Endothelial cell of umbilical vein (primary cell): Measurements from ENCODE around the gene LRRK1.

Experiments
- EZH2 ChIP-seq: IDR thresholded peaks from 2 replicates; pipeline ENCODE4 v1.6.1; 2012; ENCODE audit warnings: borderline replicate concordance, low read depth, mild to moderate bottlenecking, moderate library complexity, low read length, inconsistent platforms; ENCODE audit not compliant: severe bottlenecking
- GATA2 ChIP-seq: IDR thresholded peaks from 2 replicates; pipeline ENCODE4 v1.7.0; 2011; ENCODE audit warnings: low read depth, mild to moderate bottlenecking, moderate library complexity, mixed read lengths, low read length; ENCODE audit not compliant: insufficient read length, insufficient read depth
- JUN ChIP-seq: IDR thresholded peaks from 2 replicates; pipeline ENCODE4 v1.6.1; 2011; ENCODE audit warnings: borderline replicate concordance, low read depth; ENCODE audit not compliant: insufficient read length, insufficient read depth
- MYC ChIP-seq: IDR thresholded peaks from one replicate; pipeline ENCODE4 v1.6.1; 2011; ENCODE audit warnings: mild to moderate bottlenecking, low read depth, low read length
- POLR2A ChIP-seq: IDR thresholded peaks from 2 replicates; pipeline ENCODE4 v1.6.1; 2012; ENCODE audit warnings: low read depth, mild to moderate bottlenecking, control low read depth, low read length
- POLR2AphosphoS5 ChIP-seq: IDR thresholded peaks from 2 replicates; pipeline ENCODE4 v1.6.1; 2012; ENCODE audit warnings: low read depth, mild to moderate bottlenecking, control low read depth, low read length, moderate library complexity; ENCODE audit not compliant: insufficient read depth
- TF ChIP-seq, protein P1 (sequence below), 2 donors: IDR thresholded peaks; 1 replicate in 1 of 2; 2 replicates in 1 of 2; pipeline ENCODE4 v1.5.1; 2011; ENCODE audit warnings: low read length in 2 of 2, mild to moderate bottlenecking in 2 of 2, moderate library complexity in 2 of 2, control low read depth in 1 of 2, inconsistent platforms in 1 of 2, low read depth in 1 of 2; ENCODE audit not compliant: insufficient read depth in 1 of 2; ENCODE audit errors: extremely low read depth in 1 of 2
- TF ChIP-seq, protein P2 (sequence below): IDR thresholded peaks from 2 replicates; pipeline ENCODE4 v1.6.1; 2011; ENCODE audit not compliant: insufficient read depth, insufficient read length

DNA sequence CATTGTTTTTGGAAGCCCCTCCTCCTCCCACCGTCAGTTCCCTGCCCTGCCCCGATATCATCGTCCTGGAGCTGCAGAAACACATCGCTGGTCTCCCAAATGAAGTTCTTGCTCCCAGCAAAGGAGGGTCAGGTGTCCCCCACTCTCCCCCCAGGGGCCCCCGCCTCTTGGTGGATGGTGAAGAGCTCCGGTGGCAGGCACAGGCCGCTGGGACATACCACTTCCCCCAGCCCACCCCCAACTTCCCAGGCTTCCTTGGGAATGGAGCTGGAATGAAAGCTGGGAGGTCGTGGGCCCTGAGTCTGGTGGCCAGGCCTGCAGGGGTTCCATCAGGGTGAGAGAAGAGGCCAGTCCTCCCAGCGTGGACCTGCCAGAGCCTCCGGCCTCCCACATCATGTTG lies 195.0 kb downstream of the LRRK1 start:
- TF ChIP-seq MYC: no peak
- TF ChIP-seq POLR2A: no peak
- TF ChIP-seq, protein P1, sequence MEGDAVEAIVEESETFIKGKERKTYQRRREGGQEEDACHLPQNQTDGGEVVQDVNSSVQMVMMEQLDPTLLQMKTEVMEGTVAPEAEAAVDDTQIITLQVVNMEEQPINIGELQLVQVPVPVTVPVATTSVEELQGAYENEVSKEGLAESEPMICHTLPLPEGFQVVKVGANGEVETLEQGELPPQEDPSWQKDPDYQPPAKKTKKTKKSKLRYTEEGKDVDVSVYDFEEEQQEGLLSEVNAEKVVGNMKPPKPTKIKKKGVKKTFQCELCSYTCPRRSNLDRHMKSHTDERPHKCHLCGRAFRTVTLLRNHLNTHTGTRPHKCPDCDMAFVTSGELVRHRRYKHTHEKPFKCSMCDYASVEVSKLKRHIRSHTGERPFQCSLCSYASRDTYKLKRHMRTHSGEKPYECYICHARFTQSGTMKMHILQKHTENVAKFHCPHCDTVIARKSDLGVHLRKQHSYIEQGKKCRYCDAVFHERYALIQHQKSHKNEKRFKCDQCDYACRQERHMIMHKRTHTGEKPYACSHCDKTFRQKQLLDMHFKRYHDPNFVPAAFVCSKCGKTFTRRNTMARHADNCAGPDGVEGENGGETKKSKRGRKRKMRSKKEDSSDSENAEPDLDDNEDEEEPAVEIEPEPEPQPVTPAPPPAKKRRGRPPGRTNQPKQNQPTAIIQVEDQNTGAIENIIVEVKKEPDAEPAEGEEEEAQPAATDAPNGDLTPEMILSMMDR (IDR thresholded peaks at IDR 0.05; ENCODE audit: extremely low read depth in 1 of 2, insufficient read depth in 1 of 2, low read depth in 1 of 2, low read length in 2 of 2): no peak
- TF ChIP-seq, protein P2, sequence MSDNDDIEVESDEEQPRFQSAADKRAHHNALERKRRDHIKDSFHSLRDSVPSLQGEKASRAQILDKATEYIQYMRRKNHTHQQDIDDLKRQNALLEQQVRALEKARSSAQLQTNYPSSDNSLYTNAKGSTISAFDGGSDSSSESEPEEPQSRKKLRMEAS: no peak
- no peak for TF ChIP-seq EZH2
- no peak for TF ChIP-seq GATA2
- TF ChIP-seq JUN: no peak
- TF ChIP-seq POLR2AphosphoS5: no peak
